GM06990 (cell line): ENCODE measurements around the gene KCNK4.
"Not testable (repeated sequence)": the region's sequence is repeated elsewhere in the genome, so short reads cannot be mapped to it uniquely, and the experiment has no call there.

Source experiments
- DNase-seq: peaks from one replicate; pipeline ENCODE4 v3.0.0-alpha.2; 2011; ENCODE audit not compliant: insufficient read length; ENCODE audit errors: extremely low read depth
- H3K27me3 ChIP-seq: replicated peaks from 2 replicates; pipeline ENCODE4 v1.6.0; 2011; ENCODE audit warnings: low read length; ENCODE audit not compliant: control insufficient read depth, insufficient read depth
- H3K36me3 ChIP-seq: 2 replicates; pipeline ENCODE4 v1.5.1; 2011; ENCODE audit warnings: low read length; ENCODE audit not compliant: control insufficient read depth, insufficient read depth
- H3K4me3 ChIP-seq: replicated peaks from 2 replicates; pipeline ENCODE4 v1.5.1; 2011; ENCODE audit warnings: low read depth, mild to moderate bottlenecking, control low read depth, low read length
- CTCF ChIP-seq: IDR thresholded peaks from 2 replicates; pipeline ENCODE4 v1.5.1; 2011; ENCODE audit warnings: low read length, control low read depth, mild to moderate bottlenecking, inconsistent platforms; ENCODE audit not compliant: insufficient read depth, poor library complexity, severe bottlenecking

Gene KCNK4

GRCh38 chr11:64314805-64315561, 23.9 kb downstream of the KCNK4 start:
- DNase-seq: no peak
- peaks cover 16% of the 10 kb centered on the region for H3K36me3 ChIP-seq
- no peak overlapping the region for H3K4me3 ChIP-seq
- no peaks in the 10 kb centered on the region for H3K27me3 ChIP-seq
- TF ChIP-seq CTCF: no peak

- H3K27me3 ChIP-seq, DNase-seq: not testable (repeated sequence)
- Histone ChIP-seq H3K4me3 (peak overlapping the region; percentile 97), H3K36me3 (peaks cover 20% of the 10 kb centered on the region)
These were observed 24.8 kb downstream of the KCNK4 start for GRCh38 chr11:64315667-64316526.

- TF ChIP-seq CTCF: peak; percentile 28
- Histone ChIP-seq H3K36me3 (peaks cover 24% of the 10 kb centered on the region), H3K27me3 (no peaks in the 10 kb centered on the region), H3K4me3 (peak overlapping the region; percentile 97)
- peak; percentile 59 for DNase-seq
These were observed 25.7 kb downstream of the KCNK4 start for GRCh38 chr11:64316672-64317324.

GRCh38 chr11:64317325-64317960, 26.3 kb downstream of the KCNK4 start, which contains the start of gene TRMT112:
Gene TRMT112, minus strand, starts transcription at chr11:64317559. Its CDS starts 33 bp downstream, at chr11:64317526.
- Histone ChIP-seq H3K36me3 (peaks cover 25% of the 10 kb centered on the region), H3K27me3 (no peaks in the 10 kb centered on the region), H3K4me3 (peak within 1 kb of the TSS; percentile 97)
- peak; percentile 93 for DNase-seq
- TF ChIP-seq CTCF: no peak

- peak within 1 kb of the TSS; percentile 97 for H3K4me3 ChIP-seq
- H3K36me3 ChIP-seq: peaks cover 30% of the 10 kb centered on the region
These were observed 27.1 kb downstream of the KCNK4 start, which contains the start of gene PRDX5 for GRCh38 chr11:64317961-64318765. Gene PRDX5, plus strand, starts transcription at chr11:64318121. Its CDS starts 95 bp downstream, at chr11:64318216.

More at GRCh38 chr11:64317961-64318765, 27.1 kb downstream of the KCNK4 start, which contains the start of gene PRDX5:
- peak; percentile 98 for DNase-seq
- no peaks in the 10 kb centered on the region for H3K27me3 ChIP-seq
- peak; percentile 40 for TF ChIP-seq CTCF
